DND-41 (cell line): ENCODE measurements around the gene KIF18B.
A peak's percentile ranks its signal among the peaks of the same experiment; 100 is the strongest.

Experiments used
- ATAC-seq: fragments of 200-7000 bp; cut with Tn5 transposase; 3 replicates; pipeline ENCODE4 v1.9.1; 2021; ENCODE audit warnings: low read depth; ENCODE audit not compliant: insufficient read depth
- DNase-seq: peaks from one replicate; pipeline ENCODE4 v3.0.0-alpha.2; 2020
- H2AFZ ChIP-seq: 2 replicates; pipeline ENCODE4 v1.6.0; 2012; ENCODE audit warnings: low read depth, low read length
- H3K27ac ChIP-seq: 2 replicates; pipeline ENCODE4 v1.5.1; 2012; ENCODE audit warnings: low read length, inconsistent platforms
- H3K27me3 ChIP-seq: fragments of 200-600 bp; sonication (generic); 2 replicates; pipeline ENCODE4 v1.6.0; 2012; ENCODE audit warnings: low read length, mild to moderate bottlenecking, inconsistent platforms; ENCODE audit not compliant: insufficient read depth, poor library complexity
- H3K36me3 ChIP-seq: 2 replicates; pipeline ENCODE4 v1.5.1; 2012; ENCODE audit warnings: low read length, inconsistent platforms; ENCODE audit not compliant: insufficient read depth
- H3K4me1 ChIP-seq: 2 replicates; pipeline ENCODE4 v1.5.1; 2012; ENCODE audit warnings: mild to moderate bottlenecking, low read length; ENCODE audit not compliant: insufficient read depth
- H3K4me2 ChIP-seq: 2 replicates; pipeline ENCODE4 v1.6.0; 2012; ENCODE audit warnings: mild to moderate bottlenecking, moderate library complexity, low read length, inconsistent platforms; ENCODE audit not compliant: insufficient read depth
- H3K4me3 ChIP-seq, 2 experiments: fragments of 200-600 bp in 1 of 2; shearing (Covaris generic) in 1 of 2; 2 replicates each; pipeline ENCODE4 v1.5.1; 2012 to 2016; ENCODE audit warnings: inconsistent platforms in 2 of 2, low read length in 2 of 2, mild to moderate bottlenecking in 2 of 2, low read depth in 1 of 2, moderate library complexity in 1 of 2
- H3K79me2 ChIP-seq: 2 replicates; pipeline ENCODE4 v1.6.0; 2012; ENCODE audit warnings: low read length, inconsistent platforms; ENCODE audit not compliant: insufficient read depth
- H3K9ac ChIP-seq: 2 replicates; pipeline ENCODE4 v1.6.0; 2012; ENCODE audit warnings: low read depth, mild to moderate bottlenecking, inconsistent platforms, low read length, moderate library complexity
- H3K9me3 ChIP-seq: 2 replicates; pipeline ENCODE4 v1.5.1; 2012; ENCODE audit warnings: low read length, moderate library complexity, mild to moderate bottlenecking, inconsistent platforms; ENCODE audit not compliant: insufficient read depth, severe bottlenecking
- H4K20me1 ChIP-seq: 2 replicates; pipeline ENCODE4 v1.6.0; 2012; ENCODE audit warnings: low read length; ENCODE audit not compliant: insufficient read depth
- EZH2 ChIP-seq: IDR thresholded peaks from 3 replicates; pipeline ENCODE4 v1.6.1; 2012; ENCODE audit warnings: borderline replicate concordance, low read depth, mild to moderate bottlenecking, moderate library complexity, low read length, inconsistent platforms; ENCODE audit not compliant: severe bottlenecking
- TF ChIP-seq, protein P1 (sequence below): IDR thresholded peaks from 2 replicates; pipeline ENCODE4 v1.5.1; 2012; ENCODE audit warnings: borderline replicate concordance, low read length, moderate library complexity, mild to moderate bottlenecking; ENCODE audit not compliant: poor library complexity, severe bottlenecking; ENCODE audit errors: extremely low read depth

KIF18B gene

DNA sequence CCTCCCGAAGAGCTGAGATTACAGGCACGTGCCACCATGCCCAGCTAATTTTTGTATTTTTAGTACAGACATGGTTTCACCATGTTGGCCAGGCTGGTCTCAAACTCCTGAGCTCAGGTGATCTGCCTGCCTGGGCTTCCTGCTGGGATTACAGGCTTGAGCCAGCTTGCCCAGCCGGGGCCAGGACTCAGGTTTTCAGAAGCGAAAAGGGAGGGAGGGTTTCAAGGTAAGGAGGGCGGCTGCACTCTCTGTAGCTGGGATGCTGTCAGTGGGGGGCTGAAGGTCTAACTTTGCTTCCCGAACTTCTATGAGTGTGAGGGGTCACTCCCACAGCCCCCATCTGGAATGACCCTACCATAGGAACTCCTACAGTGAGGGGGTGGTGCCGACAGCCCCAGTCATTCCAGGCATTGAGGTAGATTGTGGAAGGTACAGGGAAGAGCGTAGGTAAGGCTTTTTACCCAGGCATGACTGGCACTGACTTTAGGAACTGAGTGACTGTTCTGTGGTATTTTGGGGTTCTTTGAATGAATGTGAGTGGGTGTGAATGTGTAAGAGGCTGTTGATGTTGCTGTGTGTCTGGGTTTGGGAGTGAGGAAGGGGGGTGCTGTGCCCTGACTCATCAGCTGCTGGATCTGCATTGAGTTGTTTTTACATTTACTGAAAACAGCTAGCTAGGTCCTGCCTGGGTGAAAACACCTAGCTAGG lies 24.4 kb upstream of the KIF18B start:
- H3K27ac ChIP-seq = no peak overlapping the region
- H3K27me3 ChIP-seq = peaks cover 48% of the 10 kb centered on the region
- H3K9ac ChIP-seq = no peak overlapping the region
- 0 out of 2 replicates have a peak, but pooled peaks cover 3% of the 10 kb centered on the region for H4K20me1 ChIP-seq
- no peaks in the 10 kb centered on the region for H3K36me3 ChIP-seq
- H3K79me2 ChIP-seq = no peaks in the 10 kb centered on the region
- H3K4me2 ChIP-seq = no peak overlapping the region
- no peak overlapping the region for H3K4me3 ChIP-seq
- no peak for TF ChIP-seq EZH2
- ATAC-seq (no peak), DNase-seq (no peak)
- H2AFZ ChIP-seq = no peak overlapping the region
- peaks cover 9% of the 10 kb centered on the region for H3K4me1 ChIP-seq
- no peaks in the 10 kb centered on the region for H3K9me3 ChIP-seq

DNA sequence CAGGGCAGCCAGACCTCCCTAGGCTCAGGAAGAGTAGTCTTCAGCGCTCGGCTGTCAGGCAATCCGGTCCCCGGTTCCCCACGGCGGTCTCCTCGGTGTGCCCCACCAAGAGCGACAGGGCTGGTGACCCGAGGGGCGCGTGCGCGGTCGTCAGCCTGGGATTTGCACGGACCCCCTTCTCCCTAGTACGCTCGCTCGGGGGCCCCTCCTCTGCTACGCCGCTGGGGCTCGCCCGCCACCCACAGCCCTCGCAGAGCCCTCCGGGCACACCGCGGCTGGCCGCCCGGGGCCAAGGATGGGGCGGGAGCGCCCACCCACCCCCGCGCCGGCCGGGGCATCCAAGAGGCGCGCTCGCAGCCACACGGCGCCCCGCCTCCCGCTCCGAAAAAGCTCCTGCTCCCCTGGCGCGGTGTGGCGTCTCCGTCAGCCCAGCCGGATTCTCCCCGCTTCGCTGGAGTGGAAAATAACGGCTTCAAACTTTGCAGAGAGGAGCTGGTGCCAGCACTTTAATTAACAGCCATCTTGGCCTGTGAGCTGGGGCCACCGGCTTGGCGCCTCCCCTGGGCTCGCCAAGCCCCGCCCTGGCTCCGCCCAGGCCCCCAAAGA lies 22.7 kb upstream of the KIF18B start:
- Histone ChIP-seq H3K4me2 (peak overlapping the region; percentile 31; the same call in 1 of the 2 replicates), H3K79me2 (no peaks in the 10 kb centered on the region), H3K9ac (0 out of 2 replicates have a peak overlapping the region, but pooled peaks have one; percentile 6), H3K9me3 (no peaks in the 10 kb centered on the region), H2AFZ (no peak overlapping the region), H4K20me1 (0 out of 2 replicates have a peak, but pooled peaks cover 3% of the 10 kb centered on the region), H3K4me3 (no peak overlapping the region), H3K27me3 (peaks cover 41% of the 10 kb centered on the region), H3K27ac (no peak overlapping the region), H3K36me3 (no peaks in the 10 kb centered on the region), H3K4me1 (peaks cover 9% of the 10 kb centered on the region)
- ATAC-seq (peak; percentile 8; the same call in 1 of the 3 replicates), DNase-seq (peak; percentile 27)
- TF ChIP-seq, protein P1, sequence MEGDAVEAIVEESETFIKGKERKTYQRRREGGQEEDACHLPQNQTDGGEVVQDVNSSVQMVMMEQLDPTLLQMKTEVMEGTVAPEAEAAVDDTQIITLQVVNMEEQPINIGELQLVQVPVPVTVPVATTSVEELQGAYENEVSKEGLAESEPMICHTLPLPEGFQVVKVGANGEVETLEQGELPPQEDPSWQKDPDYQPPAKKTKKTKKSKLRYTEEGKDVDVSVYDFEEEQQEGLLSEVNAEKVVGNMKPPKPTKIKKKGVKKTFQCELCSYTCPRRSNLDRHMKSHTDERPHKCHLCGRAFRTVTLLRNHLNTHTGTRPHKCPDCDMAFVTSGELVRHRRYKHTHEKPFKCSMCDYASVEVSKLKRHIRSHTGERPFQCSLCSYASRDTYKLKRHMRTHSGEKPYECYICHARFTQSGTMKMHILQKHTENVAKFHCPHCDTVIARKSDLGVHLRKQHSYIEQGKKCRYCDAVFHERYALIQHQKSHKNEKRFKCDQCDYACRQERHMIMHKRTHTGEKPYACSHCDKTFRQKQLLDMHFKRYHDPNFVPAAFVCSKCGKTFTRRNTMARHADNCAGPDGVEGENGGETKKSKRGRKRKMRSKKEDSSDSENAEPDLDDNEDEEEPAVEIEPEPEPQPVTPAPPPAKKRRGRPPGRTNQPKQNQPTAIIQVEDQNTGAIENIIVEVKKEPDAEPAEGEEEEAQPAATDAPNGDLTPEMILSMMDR = no peak
- peak; percentile 53 for TF ChIP-seq EZH2

DNA sequence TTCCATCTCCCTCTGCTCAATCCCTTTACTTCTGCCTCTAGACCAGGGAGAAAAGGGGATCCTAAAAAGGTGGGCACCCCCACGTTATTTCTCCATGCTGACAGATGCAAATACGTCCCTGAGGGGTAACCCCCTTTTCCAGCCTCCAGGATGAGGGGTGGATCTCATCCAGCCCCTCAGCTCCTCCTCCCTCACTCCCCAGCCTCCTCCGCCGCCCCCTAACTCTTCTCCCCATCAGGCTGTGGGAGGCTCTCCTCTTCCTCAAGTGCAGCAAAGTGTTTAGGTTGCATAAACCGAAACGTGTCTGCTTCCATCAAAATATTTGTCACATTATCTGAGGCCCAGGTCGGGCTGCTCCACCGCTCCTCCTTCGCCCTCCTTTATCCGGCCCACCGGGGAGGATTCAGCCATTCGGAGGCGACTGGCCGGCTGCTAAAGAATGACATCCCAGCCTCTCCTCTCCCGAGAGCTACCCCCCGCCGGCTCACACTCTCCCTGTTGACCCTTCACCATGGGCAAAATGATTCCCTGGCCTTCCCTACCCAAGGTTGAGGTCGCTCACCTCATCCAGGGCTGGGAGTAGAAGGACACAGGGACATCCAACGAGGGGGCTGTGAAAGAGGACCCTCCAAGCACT lies 21.7 kb upstream of the KIF18B start:
- Histone ChIP-seq H3K27me3 (peaks cover 41% of the 10 kb centered on the region), H2AFZ (no peak overlapping the region; the same call in 1 of the 2 replicates), H3K4me2 (peak overlapping the region; percentile 93), H3K27ac (no peak overlapping the region), H3K9me3 (no peaks in the 10 kb centered on the region), H3K79me2 (no peaks in the 10 kb centered on the region), H4K20me1 (0 out of 2 replicates have a peak, but pooled peaks cover 3% of the 10 kb centered on the region), H3K9ac (peak overlapping the region; percentile 56; the same call in 1 of the 2 replicates), H3K36me3 (no peaks in the 10 kb centered on the region), H3K4me1 (peaks cover 9% of the 10 kb centered on the region), H3K4me3 (peak overlapping the region in 1 of 2 experiments; percentile 61; a peak in 1 of 4 replicates)
- DNase-seq (no peak), ATAC-seq (no peak)
- TF ChIP-seq, protein P1 = no peak
- peak; percentile 67 for TF ChIP-seq EZH2
